Left renal cortex interstitium (tissue), 4 donors: ENCODE measurements around the gene HDAC10. TPM values are rescaled to one million over a fixed set of nuclear protein-coding genes. Genes with fewer than 3 reads are reported as not detected.

ENCODE experiments used
- DNase-seq, 4 donors: peaks; one replicate each; pipeline ENCODE4 v3.0.0-alpha.2; 2013; ENCODE audit warnings: low read depth in 4 of 4, low spot score in 2 of 4, missing footprints in 1 of 4
- polyA plus RNA-seq, 4 donors: library from polyadenylated mRNA; unstranded; fragments of 120-200 nt; gene quantifications; one replicate each; pipeline ENCODE4 v1.2.1, GENCODE V29; 2013; ENCODE audit not compliant: insufficient read length in 4 of 4

The HDAC10 gene
- polyA plus RNA-seq, 4 donors, result 15.2 to 35.6 (median 24.8) TPM

GRCh38 chr22:50219800-50220602, 31.1 kb downstream of the HDAC10 start:
- no peak for DNase-seq

- DNase-seq, result no peak
Measured at GRCh38 chr22:50218996-50219727, 31.9 kb downstream of the HDAC10 start.

GRCh38 chr22:50218153-50218995, 32.7 kb downstream of the HDAC10 start:
- no peak for DNase-seq

GRCh38 chr22:50217543-50218152, 33.4 kb downstream of the HDAC10 start:
- DNase-seq, result no peak

GRCh38 chr22:50216684-50217520, 34.2 kb downstream of the HDAC10 start:
- DNase-seq, result no peak

GRCh38 chr22:50216055-50216683, 34.9 kb downstream of the HDAC10 start:
- DNase-seq, result no peak

GRCh38 chr22:50215297-50216054, 35.6 kb downstream of the HDAC10 start:
- DNase-seq, result no peak

GRCh38 chr22:50213263-50213662, 37.8 kb downstream of the HDAC10 start:
- DNase-seq, result no peak

- no peak for DNase-seq
Measured at GRCh38 chr22:50211147-50211546, 39.9 kb downstream of the HDAC10 start.

GRCh38 chr22:50210378-50211139, 40.5 kb downstream of the HDAC10 start:
- DNase-seq, result no peak

GRCh38 chr22:50209893-50210292, 41.2 kb downstream of the HDAC10 start:
- DNase-seq, result no peak

GRCh38 chr22:50208939-50209892, 41.8 kb downstream of the HDAC10 start:
- DNase-seq, result no peak

GRCh38 chr22:50208430-50208938, 42.6 kb downstream of the HDAC10 start:
- no peak for DNase-seq

- no peak for DNase-seq
Measured at GRCh38 chr22:50207383-50208140, 43.5 kb downstream of the HDAC10 start.

GRCh38 chr22:50206599-50206998, 44.5 kb downstream of the HDAC10 start:
- DNase-seq, result no peak
